22Rv1 (cell line): ENCODE data around the gene GALNT1.

Experiments
- CTCF ChIP-seq: fragments of 450-650 bp; IDR thresholded peaks from 2 replicates; pipeline ENCODE4 v1.5.1; 2017; ENCODE audit warnings: mild to moderate bottlenecking
- ZFX ChIP-seq: fragments of 450-650 bp; IDR thresholded peaks from 2 replicates; pipeline ENCODE4 v1.6.1; 2017; ENCODE audit warnings: antibody characterized with exemption, borderline replicate concordance

GRCh38 chr18:35617865-35618264 lies 36.3 kb downstream of the GALNT1 start:
- TF ChIP-seq CTCF = no peak
- TF ChIP-seq ZFX = no peak
